ENCODE results near the gene ALKBH5.

ALKBH5 gene

GRCh38 chr17:18185391-18185790, 1.8 kb downstream of the ALKBH5 start:
- H3K9me3 Mint-ChIP-seq: no peaks in the 10 kb centered on the region
- peak overlapping the region; percentile 93 for H3K4me3 Mint-ChIP-seq
- no peaks in the 10 kb centered on the region for H3K27me3 Mint-ChIP-seq
- H3K36me3 Mint-ChIP-seq: peaks cover 51% of the 10 kb centered on the region
- peaks cover 64% of the 10 kb centered on the region for H3K4me1 Mint-ChIP-seq
- no peak for DNase-seq
- CTCF ChIA-PET: interaction anchor here (1.1 to 2.1 kb wide), 5 partner anchors 14 to 177 kb away, joined by 3 to 4 read pairs (median 3); no protein-coding TSS in a partner anchor
- H3K27ac Mint-ChIP-seq: peak overlapping the region; percentile 95

- peaks cover 53% of the 10 kb centered on the region for H3K36me3 Mint-ChIP-seq
- CTCF ChIA-PET: interaction anchor here (1.1 to 2.1 kb wide), 3 partner anchors 14 to 177 kb away, joined by 3 to 4 read pairs (median 3); no protein-coding TSS in a partner anchor
- H3K9me3 Mint-ChIP-seq: no peaks in the 10 kb centered on the region
- H3K27ac Mint-ChIP-seq: peak overlapping the region; percentile 95
- no peak for DNase-seq
- H3K4me3 Mint-ChIP-seq: peak overlapping the region; percentile 93
- peaks cover 70% of the 10 kb centered on the region for H3K4me1 Mint-ChIP-seq
- no peaks in the 10 kb centered on the region for H3K27me3 Mint-ChIP-seq
Observed at GRCh38 chr17:18185832-18186626, 2.4 kb downstream of the ALKBH5 start.

GRCh38 chr17:18186627-18186982, 3.0 kb downstream of the ALKBH5 start:
- Mint-ChIP-seq H3K4me3 (peak overlapping the region; percentile 93), H3K27ac (peak overlapping the region; percentile 16), H3K4me1 (peaks cover 70% of the 10 kb centered on the region), H3K36me3 (peaks cover 53% of the 10 kb centered on the region), H3K9me3 (no peaks in the 10 kb centered on the region), H3K27me3 (no peaks in the 10 kb centered on the region)
- DNase-seq: no peak
- CTCF ChIA-PET: interaction anchor here (1.1 to 2.1 kb wide), 2 partner anchors 45 to 176 kb away, joined by 3 to 4 read pairs; no protein-coding TSS in a partner anchor

GRCh38 chr17:18187226-18187625, 3.6 kb downstream of the ALKBH5 start:
- H3K27ac Mint-ChIP-seq: peak overlapping the region; percentile 16
- H3K9me3 Mint-ChIP-seq: no peaks in the 10 kb centered on the region
- peaks cover 55% of the 10 kb centered on the region for H3K36me3 Mint-ChIP-seq
- peak overlapping the region; percentile 93 for H3K4me3 Mint-ChIP-seq
- CTCF ChIA-PET: interaction anchor here (2.1 kb wide), 1 partner anchor 45 kb away, joined by 4 read pairs; no protein-coding TSS in a partner anchor
- peaks cover 67% of the 10 kb centered on the region for H3K4me1 Mint-ChIP-seq
- DNase-seq: no peak
- no peaks in the 10 kb centered on the region for H3K27me3 Mint-ChIP-seq

- no peak for DNase-seq
- no peaks in the 10 kb centered on the region for H3K27me3 Mint-ChIP-seq
Observed at GRCh38 chr17:18187821-18188761, 4.5 kb downstream of the ALKBH5 start.

GRCh38 chr17:18190628-18191235, 7.1 kb downstream of the ALKBH5 start:
- H3K9me3 Mint-ChIP-seq: no peaks in the 10 kb centered on the region
- H3K27me3 Mint-ChIP-seq: no peaks in the 10 kb centered on the region
- no peak overlapping the region for H3K27ac Mint-ChIP-seq
- CTCF ChIA-PET: interaction anchor here (1.8 kb wide), 1 partner anchor 11 kb away, joined by 6 read pairs; no protein-coding TSS in a partner anchor
- H3K4me1 Mint-ChIP-seq: peaks cover 56% of the 10 kb centered on the region
- H3K4me3 Mint-ChIP-seq: no peak overlapping the region
- DNase-seq: no peak
- H3K36me3 Mint-ChIP-seq: peaks cover 58% of the 10 kb centered on the region

More at GRCh38 chr17:18187821-18188761, 4.5 kb downstream of the ALKBH5 start:
- CTCF ChIA-PET: interaction anchor here (0.7 to 1.9 kb wide), 3 partner anchors 29 to 48 kb away, joined by 3 to 5 read pairs (median 3); no protein-coding TSS in a partner anchor
- Mint-ChIP-seq H3K4me3 (peak overlapping the region; percentile 93), H3K4me1 (peaks cover 61% of the 10 kb centered on the region), H3K27ac (peak overlapping the region; percentile 6), H3K9me3 (no peaks in the 10 kb centered on the region), H3K36me3 (peaks cover 57% of the 10 kb centered on the region)

- CTCF ChIA-PET: interaction anchor here (1.2 to 1.8 kb wide), 2 partner anchors 9 to 11 kb away, joined by 3 to 6 read pairs; no protein-coding TSS in a partner anchor
- Mint-ChIP-seq H3K4me3 (no peak overlapping the region), H3K4me1 (peaks cover 51% of the 10 kb centered on the region), H3K27me3 (no peaks in the 10 kb centered on the region), H3K9me3 (no peaks in the 10 kb centered on the region), H3K36me3 (peaks cover 56% of the 10 kb centered on the region), H3K27ac (no peak overlapping the region)
- DNase-seq: no peak
Observed at GRCh38 chr17:18191236-18191667, 7.6 kb downstream of the ALKBH5 start.

- Mint-ChIP-seq H3K4me1 (peaks cover 46% of the 10 kb centered on the region), H3K27me3 (no peaks in the 10 kb centered on the region), H3K9me3 (no peaks in the 10 kb centered on the region), H3K4me3 (no peak overlapping the region), H3K27ac (no peak overlapping the region), H3K36me3 (peaks cover 53% of the 10 kb centered on the region)
- CTCF ChIA-PET: interaction anchor here (1.0 to 1.2 kb wide), 2 partner anchors 9 kb away, joined by 3 read pairs; partner anchors contain the start of gene ALKBH5
- no peak for DNase-seq
Observed at GRCh38 chr17:18191967-18192366, 8.3 kb downstream of the ALKBH5 start.

- Mint-ChIP-seq H3K27me3 (no peaks in the 10 kb centered on the region), H3K9me3 (no peaks in the 10 kb centered on the region), H3K4me1 (peaks cover 35% of the 10 kb centered on the region), H3K27ac (no peak overlapping the region), H3K4me3 (no peak overlapping the region), H3K36me3 (peaks cover 57% of the 10 kb centered on the region)
- DNase-seq: no peak
- CTCF ChIA-PET: no interaction called here
Observed at GRCh38 chr17:18194394-18194793, 10.8 kb downstream of the ALKBH5 start.

- H3K9me3 Mint-ChIP-seq: no peaks in the 10 kb centered on the region
- H3K4me3 Mint-ChIP-seq: no peak overlapping the region
- no peak for DNase-seq
- peaks cover 31% of the 10 kb centered on the region for H3K4me1 Mint-ChIP-seq
- H3K27me3 Mint-ChIP-seq: no peaks in the 10 kb centered on the region
- no peak overlapping the region for H3K27ac Mint-ChIP-seq
- H3K36me3 Mint-ChIP-seq: peaks cover 56% of the 10 kb centered on the region
- CTCF ChIA-PET: no interaction called here
Observed at GRCh38 chr17:18194804-18195203, 11.2 kb downstream of the ALKBH5 start.

GRCh38 chr17:18195246-18195645, 11.6 kb downstream of the ALKBH5 start:
- Mint-ChIP-seq H3K9me3 (no peaks in the 10 kb centered on the region), H3K27me3 (no peaks in the 10 kb centered on the region), H3K27ac (no peak overlapping the region), H3K4me3 (no peak overlapping the region), H3K36me3 (peaks cover 52% of the 10 kb centered on the region), H3K4me1 (peaks cover 27% of the 10 kb centered on the region)
- DNase-seq: no peak
- CTCF ChIA-PET: no interaction called here

GRCh38 chr17:18197535-18198194, 14.0 kb downstream of the ALKBH5 start:
- CTCF ChIA-PET: interaction anchor here (0.8 to 1.4 kb wide), 4 partner anchors 12 to 55 kb away, joined by 3 to 5 read pairs (median 4); no protein-coding TSS in a partner anchor
- no peak for DNase-seq
- Mint-ChIP-seq H3K27me3 (no peaks in the 10 kb centered on the region), H3K4me1 (peaks cover 15% of the 10 kb centered on the region), H3K4me3 (no peak overlapping the region), H3K36me3 (peaks cover 52% of the 10 kb centered on the region), H3K9me3 (no peaks in the 10 kb centered on the region), H3K27ac (no peak overlapping the region)

GRCh38 chr17:18198530-18198929, 14.9 kb downstream of the ALKBH5 start:
- peaks cover 54% of the 10 kb centered on the region for H3K36me3 Mint-ChIP-seq
- H3K9me3 Mint-ChIP-seq: no peaks in the 10 kb centered on the region
- DNase-seq: no peak
- CTCF ChIA-PET: interaction anchor here (1.0 to 1.4 kb wide), 2 partner anchors 11 to 55 kb away, joined by 4 to 5 read pairs; no protein-coding TSS in a partner anchor
- H3K4me1 Mint-ChIP-seq: peaks cover 15% of the 10 kb centered on the region
- no peak overlapping the region for H3K27ac Mint-ChIP-seq
- no peaks in the 10 kb centered on the region for H3K27me3 Mint-ChIP-seq
- no peak overlapping the region for H3K4me3 Mint-ChIP-seq

Measured in activated naive CD4-positive, alpha-beta T cell treated with anti-CD3 and anti-CD28 coated beads, Interleukin-2, amount 10 ng/mL, durations not matched to agents 7 days and 5 days (primary cell).